ENCODE results near the gene HNRNPLL.

The HNRNPLL gene

GRCh38 chr2:38622210-38622609 is 19.5 kb upstream of the HNRNPLL start:
- H3K27ac ChIP-seq, result no peak overlapping the region
- H3K4me1 ChIP-seq (ENCODE audit: low read depth, poor library complexity, severe bottlenecking), result peaks cover 5% of the 10 kb centered on the region
- no peaks in the 10 kb centered on the region for H3K79me2 ChIP-seq (ENCODE audit: insufficient read depth, low read depth)
- H3K4me3 ChIP-seq (IDR thresholded peaks at IDR 0.05; ENCODE audit: insufficient read depth, low read depth, low read length), result no peak overlapping the region
- no peaks in the 10 kb centered on the region for H3K36me3 ChIP-seq (ENCODE audit: insufficient read depth)
- TF ChIP-seq CTCF (conservative IDR thresholded peaks at IDR 0.05; ENCODE audit: low read depth, low read length), result no peak
- H3K4me2 ChIP-seq, result no peak overlapping the region
- no peak overlapping the region for H2AFZ ChIP-seq (ENCODE audit: low read depth)
- H3K27me3 ChIP-seq (ENCODE audit: insufficient read depth, low read depth), result no peaks in the 10 kb centered on the region
- H3K9ac ChIP-seq, result no peak overlapping the region
- H4K20me1 ChIP-seq (ENCODE audit: insufficient read depth), result no peaks in the 10 kb centered on the region

- H3K27ac ChIP-seq, result no peak overlapping the region
- H3K36me3 ChIP-seq (ENCODE audit: insufficient read depth), result no peaks in the 10 kb centered on the region
- no peaks in the 10 kb centered on the region for H4K20me1 ChIP-seq (ENCODE audit: insufficient read depth)
- H3K27me3 ChIP-seq (ENCODE audit: insufficient read depth, low read depth), result no peaks in the 10 kb centered on the region
- peaks cover 3% of the 10 kb centered on the region for H3K4me1 ChIP-seq (ENCODE audit: low read depth, poor library complexity, severe bottlenecking)
- H3K4me3 ChIP-seq (IDR thresholded peaks at IDR 0.05; ENCODE audit: insufficient read depth, low read depth, low read length), result no peak overlapping the region
- no peak overlapping the region for H3K9ac ChIP-seq
- H2AFZ ChIP-seq (ENCODE audit: low read depth), result no peak overlapping the region
- H3K4me2 ChIP-seq, result no peak overlapping the region
- TF ChIP-seq CTCF (conservative IDR thresholded peaks at IDR 0.05; ENCODE audit: low read depth, low read length), result no peak
- H3K79me2 ChIP-seq (ENCODE audit: insufficient read depth, low read depth), result no peaks in the 10 kb centered on the region
These were observed 18.3 kb upstream of the HNRNPLL start for GRCh38 chr2:38621018-38621417.

- Histone ChIP-seq H4K20me1 (ENCODE audit: insufficient read depth) (no peaks in the 10 kb centered on the region), H3K4me3 (IDR thresholded peaks at IDR 0.05; ENCODE audit: insufficient read depth, low read depth, low read length) (no peak overlapping the region), H3K36me3 (ENCODE audit: insufficient read depth) (no peaks in the 10 kb centered on the region), H3K4me1 (ENCODE audit: low read depth, poor library complexity, severe bottlenecking) (no peaks in the 10 kb centered on the region), H3K79me2 (ENCODE audit: insufficient read depth, low read depth) (no peaks in the 10 kb centered on the region), H3K27ac (no peak overlapping the region), H3K27me3 (ENCODE audit: insufficient read depth, low read depth) (no peaks in the 10 kb centered on the region), H3K4me2 (no peak overlapping the region), H3K9ac (no peak overlapping the region), H2AFZ (ENCODE audit: low read depth) (no peak overlapping the region)
- TF ChIP-seq CTCF (conservative IDR thresholded peaks at IDR 0.05; ENCODE audit: low read depth, low read length), result no peak
These were observed 17.7 kb upstream of the HNRNPLL start for GRCh38 chr2:38620282-38620977.

- no peaks in the 10 kb centered on the region for H3K79me2 ChIP-seq (ENCODE audit: insufficient read depth, low read depth)
- no peak overlapping the region for H3K4me3 ChIP-seq (IDR thresholded peaks at IDR 0.05; ENCODE audit: insufficient read depth, low read depth, low read length)
- H3K9ac ChIP-seq, result no peak overlapping the region
- no peak overlapping the region for H2AFZ ChIP-seq (ENCODE audit: low read depth)
- TF ChIP-seq CTCF (conservative IDR thresholded peaks at IDR 0.05; ENCODE audit: low read depth, low read length), result no peak
- no peak overlapping the region for H3K4me2 ChIP-seq
- H3K36me3 ChIP-seq (ENCODE audit: insufficient read depth), result no peaks in the 10 kb centered on the region
- H4K20me1 ChIP-seq (ENCODE audit: insufficient read depth), result no peaks in the 10 kb centered on the region
- H3K27me3 ChIP-seq (ENCODE audit: insufficient read depth, low read depth), result no peaks in the 10 kb centered on the region
- H3K27ac ChIP-seq, result no peak overlapping the region
- H3K4me1 ChIP-seq (ENCODE audit: low read depth, poor library complexity, severe bottlenecking), result no peaks in the 10 kb centered on the region
These were observed 16.9 kb upstream of the HNRNPLL start for GRCh38 chr2:38619458-38620164.

All from KMS-11 (cell line).